Right cardiac atrium (tissue), 5 donors: ENCODE data around the gene TLR8. TPM values are rescaled to one million over a fixed set of nuclear protein-coding genes. Genes with fewer than 3 reads are reported as not detected.

Experiments used
- ATAC-seq, 2 donors: fragments of 200-7000 bp; cut with Tn5 transposase; one replicate each; pipeline versions ENCODE4 v1.8.0 to v1.9.1; 2020; ENCODE audit warnings: moderate library complexity in 2 of 2, mild to moderate bottlenecking in 1 of 2
- DNase-seq, 3 donors: peaks; one replicate each; pipeline ENCODE4 v3.0.0-alpha.2; 2020
- H3K27ac ChIP-seq: one replicate; pipeline ENCODE4 v1.5.1; 2013; ENCODE audit warnings: mild to moderate bottlenecking, low read length, control low read depth, moderate library complexity
- H3K27me3 ChIP-seq: one replicate; pipeline ENCODE4 v1.6.1; 2013; ENCODE audit not compliant: control insufficient read depth, insufficient read depth
- H3K4me1 ChIP-seq: one replicate; pipeline ENCODE4 v1.6.1; 2013; ENCODE audit warnings: low read length; ENCODE audit not compliant: control insufficient read depth, insufficient read depth
- H3K4me3 ChIP-seq: one replicate; pipeline ENCODE4 v1.5.1; 2013; ENCODE audit warnings: low read length, control low read depth
- H3K9me3 ChIP-seq: one replicate; pipeline ENCODE4 v1.6.1; 2013; ENCODE audit warnings: low read length; ENCODE audit not compliant: control insufficient read depth
- WGBS: extraction: QIAGEN DNeasy Blood & Tissue Kit; methylation state at CpG from one replicate; pipeline ENCODE4 v1.1.7; 2013; 5-methylcytosine and 5-hydroxymethylcytosine counted together
- intact Hi-C, 4 donors: fragments of 100-400 bp; cut with DNase I; formaldehyde crosslinking; loops; one replicate each; pipeline versions ENCODE4 v1.11.0 to v1.14.0; 2022 to 2023
- polyA plus RNA-seq: library from polyadenylated mRNA; stranded (reverse); fragments of 200-250 nt; gene quantifications from one replicate; pipeline ENCODE4 v1.2.3, GENCODE V29; 2013
- total RNA-seq, 4 donors: library from RNA; stranded (reverse); fragmentation: NEBNext Ultra II Directional; extraction: Animal tissue kit (Norgen Biotek cat#: 25700); gene quantifications; one replicate each; pipeline ENCODE4 v1.2.1, GENCODE V29; 2021
- donor health status: healthy with polysubstance abuse.
- donor health status: DM: no; HTN: yes; CAD: no.
- donor health status: DM: no; HTN: no; CAD: no.
- donor health status: DM: no; HTN: yes; CAD: no; lungs with severe emphysema.
- donor health status: DM: yes; HTN: yes; CAD: no.

TLR8 gene
- total and polyA plus RNA-seq, 5 donors: 0.14 to 2.8 (median 1.9) TPM

GRCh38 chrX:12966151-12966550, 59.7 kb downstream of the TLR8 start:
- intact Hi-C loops: no loop called here
- WGBS: 81% methylated on average over 1 of the region's 1 CpG
- Histone ChIP-seq H3K27ac (no peak overlapping the region), H3K27me3 (no peaks in the 10 kb centered on the region), H3K9me3 (no peaks in the 10 kb centered on the region), H3K4me1 (no peaks in the 10 kb centered on the region), H3K4me3 (no peak overlapping the region)
- DNase-seq: no peak
- no peak for ATAC-seq

DNA sequence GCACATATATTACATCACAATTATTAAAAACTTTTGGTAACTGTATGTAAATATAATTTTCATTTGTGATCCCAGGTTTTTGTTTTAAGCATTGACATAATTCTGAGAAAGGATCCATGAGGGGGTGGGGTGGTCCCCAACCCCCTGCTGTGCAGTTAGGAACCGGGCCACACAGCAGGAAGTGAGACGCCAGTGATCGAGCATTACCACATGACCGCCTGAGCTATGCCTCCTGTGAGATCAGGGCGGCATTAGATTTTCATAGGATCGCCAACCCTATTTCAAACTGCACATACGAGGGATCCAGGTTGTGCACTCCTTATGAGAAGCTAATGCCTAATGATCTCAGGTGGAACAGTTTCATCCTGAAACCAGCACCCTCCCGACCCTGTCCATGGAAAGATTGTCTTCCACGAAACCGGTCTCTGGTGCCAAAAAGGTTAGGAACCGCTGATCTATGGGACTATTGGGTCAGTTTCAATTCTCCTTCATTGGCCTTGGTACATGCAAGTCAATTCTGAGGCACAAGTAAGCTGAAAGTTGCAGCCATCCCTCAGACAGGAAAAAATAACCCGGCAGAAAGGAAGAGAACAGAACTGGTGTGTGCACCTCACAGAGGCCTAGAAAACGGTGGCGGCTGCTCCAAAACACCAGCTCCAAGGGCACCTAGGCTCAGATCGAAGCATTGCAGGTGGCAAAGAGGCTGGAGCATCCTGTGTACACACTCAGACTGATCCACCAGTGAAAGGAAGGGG, 61.5 kb downstream of the TLR8 start:
- ATAC-seq (no peak), DNase-seq (no peak)
- Histone ChIP-seq H3K4me3 (no peak overlapping the region), H3K9me3 (no peaks in the 10 kb centered on the region), H3K27ac (no peak overlapping the region), H3K27me3 (no peaks in the 10 kb centered on the region), H3K4me1 (no peaks in the 10 kb centered on the region)
- WGBS: 71% methylated on average over 15 of the region's 15 CpGs
- intact Hi-C loops: no loop called here

DNA sequence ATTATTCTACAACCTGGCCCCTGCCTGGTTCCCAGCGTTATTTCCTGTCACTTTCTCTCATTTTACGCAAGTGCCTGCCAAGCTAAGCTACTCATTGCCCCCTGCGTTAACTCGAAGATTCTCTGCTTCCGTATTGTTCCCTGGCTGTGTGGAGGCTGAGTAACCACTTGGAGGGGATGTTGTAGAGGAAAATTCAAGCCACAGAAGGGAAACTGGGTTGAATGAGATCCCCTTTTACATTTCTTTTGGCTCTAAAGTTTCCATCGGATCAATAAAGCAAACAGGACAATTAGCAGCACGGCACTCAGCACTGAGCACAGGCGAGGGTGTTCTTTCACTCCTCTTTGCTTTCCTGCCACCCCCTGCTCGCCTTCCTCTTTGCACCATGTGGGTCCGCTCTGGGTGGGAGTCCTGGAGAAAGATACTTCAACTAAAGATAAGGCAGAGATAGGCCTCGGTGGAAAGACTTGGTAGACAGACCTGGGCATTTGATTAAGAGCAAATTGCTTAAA, 64.3 kb downstream of the TLR8 start:
- Histone ChIP-seq H3K4me1 (no peaks in the 10 kb centered on the region), H3K27me3 (no peaks in the 10 kb centered on the region), H3K9me3 (no peaks in the 10 kb centered on the region), H3K4me3 (no peak overlapping the region), H3K27ac (peak overlapping the region; percentile 84)
- WGBS: 8% methylated on average over 11 of the region's 11 CpGs
- ATAC-seq: peak; percentile 43 to 48
- intact Hi-C loops: loop anchor here in 3 of 4 donors (5.0 to 10.0 kb wide), 3 partner anchors 124 to 517 kb away; no protein-coding TSS in a partner anchor
- no peak for DNase-seq

GRCh38 chrX:12971282-12972003, 65.0 kb downstream of the TLR8 start:
- peak overlapping the region; percentile 84 for H3K27ac ChIP-seq
- peak overlapping the region; percentile 11 for H3K4me3 ChIP-seq
- WGBS: 44% methylated on average over 12 of the region's 12 CpGs
- no peaks in the 10 kb centered on the region for H3K4me1 ChIP-seq
- no peaks in the 10 kb centered on the region for H3K9me3 ChIP-seq
- peak; percentile 61 to 83 (median 79) for DNase-seq
- no peaks in the 10 kb centered on the region for H3K27me3 ChIP-seq
- peak; percentile 33 to 53 for ATAC-seq
- intact Hi-C loops: loop anchor here in 3 of 4 donors (5.0 to 10.0 kb wide), 3 partner anchors 123 to 516 kb away; no protein-coding TSS in a partner anchor

GRCh38 chrX:12972243-12972642, 65.8 kb downstream of the TLR8 start:
- Histone ChIP-seq H3K4me1 (no peaks in the 10 kb centered on the region), H3K27ac (peak overlapping the region; percentile 84), H3K4me3 (no peak overlapping the region), H3K27me3 (no peaks in the 10 kb centered on the region), H3K9me3 (no peaks in the 10 kb centered on the region)
- no peak for ATAC-seq
- intact Hi-C loops: loop anchor here in 3 of 4 donors (5.0 to 10.0 kb wide), 3 partner anchors 123 to 515 kb away; no protein-coding TSS in a partner anchor
- 59% methylated on average over 6 of the region's 6 CpGs for WGBS
- DNase-seq: no peak

Other genes starting within 250 kb of the TLR8 start
- gene PRPS2, start 115.2 kb upstream of the TLR8 start, total RNA-seq: 1 to 10 TPM; 4.7 to 5.5 (median 5.5) TPM
- 3.6 TPM for gene PRPS2, start 115.2 kb upstream of the TLR8 start, polyA plus RNA-seq
- gene TLR7, start 39.5 kb upstream of the TLR8 start, total RNA-seq: under 1 TPM; 0.25 to 0.96 (median 0.84) TPM
- 0.02 TPM for gene TLR7, start 39.5 kb upstream of the TLR8 start, polyA plus RNA-seq
- 1,000 to 10,000 TPM; 1,054 to 1,542 (median 1,304) TPM for gene TMSB4X, start 68.5 kb downstream of the TLR8 start, total RNA-seq
- 2,718 TPM for gene TMSB4X, start 68.5 kb downstream of the TLR8 start, polyA plus RNA-seq
- gene FAM9C, start 138.0 kb downstream of the TLR8 start, total RNA-seq: not detected
- 0.02 TPM for gene FAM9C, start 138.0 kb downstream of the TLR8 start, polyA plus RNA-seq